GM12874 (cell line): ENCODE data around the gene ASIC3.

Source experiments
- TF ChIP-seq, protein P1 (sequence below): IDR thresholded peaks from 2 replicates; pipeline ENCODE4 v1.5.1; 2011; ENCODE audit warnings: low read depth, mild to moderate bottlenecking, control low read depth, low read length, moderate library complexity; ENCODE audit not compliant: insufficient read depth

Gene ASIC3

DNA sequence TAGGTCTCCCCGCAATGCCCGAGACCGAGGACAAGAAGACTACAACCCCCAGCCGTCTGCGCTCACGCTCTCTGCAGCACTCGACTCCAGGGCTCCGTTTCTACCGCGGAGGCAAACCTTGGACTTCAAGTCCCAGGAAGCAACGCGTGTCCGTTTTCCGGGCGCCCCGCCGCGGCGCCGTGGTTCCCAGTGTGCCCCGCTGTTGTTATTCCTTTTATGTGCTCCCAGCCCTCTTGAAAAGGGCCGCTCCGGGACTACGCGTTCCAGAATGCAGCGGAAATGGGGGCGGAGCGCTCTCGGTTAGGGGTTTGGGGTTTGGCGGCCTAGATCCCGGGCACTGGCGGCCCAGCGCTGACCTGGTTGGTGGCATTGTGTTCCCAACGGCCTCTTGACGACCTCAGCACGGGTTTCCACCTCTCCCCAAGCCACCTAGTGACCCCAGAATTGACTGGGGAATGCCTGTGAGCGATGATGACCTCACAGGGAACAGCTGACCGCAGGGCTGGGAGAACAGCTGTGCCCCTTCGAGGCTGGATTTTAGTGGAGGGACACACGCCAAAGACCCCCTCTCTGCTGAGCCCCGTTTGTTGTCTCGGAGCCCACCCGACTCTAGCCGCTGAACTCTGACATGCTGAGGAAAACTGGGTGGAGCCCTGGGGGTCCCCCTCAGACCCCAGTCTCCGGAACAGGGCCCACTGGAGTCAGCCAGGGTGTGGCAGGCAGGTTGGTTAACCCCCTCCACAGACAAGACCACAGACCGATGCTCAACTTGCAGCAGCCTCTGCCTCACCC, 9.9 kb downstream of the ASIC3 start:
- TF ChIP-seq, protein P1, sequence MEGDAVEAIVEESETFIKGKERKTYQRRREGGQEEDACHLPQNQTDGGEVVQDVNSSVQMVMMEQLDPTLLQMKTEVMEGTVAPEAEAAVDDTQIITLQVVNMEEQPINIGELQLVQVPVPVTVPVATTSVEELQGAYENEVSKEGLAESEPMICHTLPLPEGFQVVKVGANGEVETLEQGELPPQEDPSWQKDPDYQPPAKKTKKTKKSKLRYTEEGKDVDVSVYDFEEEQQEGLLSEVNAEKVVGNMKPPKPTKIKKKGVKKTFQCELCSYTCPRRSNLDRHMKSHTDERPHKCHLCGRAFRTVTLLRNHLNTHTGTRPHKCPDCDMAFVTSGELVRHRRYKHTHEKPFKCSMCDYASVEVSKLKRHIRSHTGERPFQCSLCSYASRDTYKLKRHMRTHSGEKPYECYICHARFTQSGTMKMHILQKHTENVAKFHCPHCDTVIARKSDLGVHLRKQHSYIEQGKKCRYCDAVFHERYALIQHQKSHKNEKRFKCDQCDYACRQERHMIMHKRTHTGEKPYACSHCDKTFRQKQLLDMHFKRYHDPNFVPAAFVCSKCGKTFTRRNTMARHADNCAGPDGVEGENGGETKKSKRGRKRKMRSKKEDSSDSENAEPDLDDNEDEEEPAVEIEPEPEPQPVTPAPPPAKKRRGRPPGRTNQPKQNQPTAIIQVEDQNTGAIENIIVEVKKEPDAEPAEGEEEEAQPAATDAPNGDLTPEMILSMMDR: no peak

DNA sequence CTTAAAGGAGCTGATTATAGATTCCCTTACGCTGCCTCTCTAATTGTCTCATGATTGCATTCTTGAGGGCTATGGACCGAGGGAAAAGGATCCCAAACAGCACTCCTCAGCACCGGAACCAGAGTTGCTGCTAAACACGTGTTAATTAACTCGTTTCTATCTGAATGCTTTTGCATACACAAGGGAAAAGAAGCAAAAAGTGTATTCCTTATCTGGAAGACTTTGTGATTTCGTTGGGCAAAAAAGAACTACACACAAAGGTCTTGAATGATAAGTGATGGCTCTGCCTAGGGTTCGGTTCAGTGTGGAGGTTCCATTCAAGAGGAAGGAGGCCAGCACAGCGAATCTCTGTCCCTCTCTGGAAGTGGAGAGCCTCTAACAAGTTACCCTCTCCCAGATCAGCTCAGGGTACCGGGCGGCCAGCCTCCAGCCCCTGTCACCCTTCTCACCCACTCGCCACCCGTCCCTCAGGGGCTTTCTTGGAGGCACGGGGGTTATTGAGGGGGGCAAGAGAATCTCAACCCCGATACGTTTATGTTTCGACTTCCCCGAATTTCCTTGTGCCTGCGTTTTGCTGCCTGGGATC, 10.5 kb downstream of the ASIC3 start:
- TF ChIP-seq, protein P1: no peak

DNA sequence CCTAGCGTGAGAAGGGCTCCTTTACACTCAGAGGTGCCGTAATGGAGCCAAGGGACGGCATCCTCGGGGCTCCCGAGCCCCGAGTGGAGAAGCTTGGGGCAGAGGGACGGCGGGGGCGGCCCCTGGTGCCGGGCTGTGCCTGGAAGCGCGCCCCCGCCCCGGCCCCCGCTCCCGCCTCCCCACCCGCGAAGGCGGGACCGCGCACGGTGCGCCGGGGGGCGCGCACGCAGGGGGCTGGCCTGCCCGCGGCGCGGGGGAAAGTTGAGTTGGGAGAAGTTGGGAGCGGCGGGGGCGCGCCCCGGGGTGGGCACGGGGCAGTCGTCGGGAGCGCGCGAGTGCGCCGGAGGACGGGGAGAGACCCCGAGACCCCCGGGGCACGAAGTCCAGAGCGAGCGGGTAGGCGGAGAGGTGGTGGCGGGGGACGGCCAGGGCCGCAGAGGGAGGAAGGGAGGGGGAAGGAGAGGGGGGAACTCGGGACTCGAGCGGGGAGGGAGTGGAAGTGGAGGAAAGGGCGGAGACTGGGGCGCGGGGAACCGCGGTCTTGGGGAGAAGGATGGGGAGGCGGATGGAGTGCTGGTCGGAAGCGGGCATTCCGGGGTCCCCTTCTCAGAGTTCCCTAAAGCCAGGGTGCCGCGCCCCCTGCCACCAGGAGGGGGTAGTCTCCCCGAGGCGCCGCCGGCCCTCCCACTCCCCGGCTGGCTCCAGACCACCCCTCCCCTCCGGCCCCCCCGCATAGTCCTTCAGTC, 11.2 kb downstream of the ASIC3 start, which contains the start of gene SLC4A2:
Gene SLC4A2 (plus strand): TSS at position 223 of the 746 bp plus-strand sequence. CDS start 2,399 bp downstream, outside the sequence.
- TF ChIP-seq, protein P1: peak; percentile 78

DNA sequence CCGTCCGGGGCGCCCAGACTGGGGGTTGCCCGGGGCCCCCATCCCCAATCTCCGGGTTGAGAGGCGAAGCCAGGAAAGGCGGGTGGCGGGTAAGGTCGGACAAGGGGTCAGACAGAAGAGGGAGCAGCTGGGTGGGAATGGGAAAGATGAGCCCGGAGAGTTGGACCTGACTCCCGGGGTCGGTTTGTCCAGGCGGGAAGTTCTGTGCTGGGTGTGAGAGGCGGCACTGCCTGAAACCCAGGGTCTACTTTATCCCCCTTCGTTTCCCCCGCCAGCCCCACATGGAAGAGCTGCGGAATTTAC, 11.7 kb downstream of the ASIC3 start:
- TF ChIP-seq, protein P1: no peak

DNA sequence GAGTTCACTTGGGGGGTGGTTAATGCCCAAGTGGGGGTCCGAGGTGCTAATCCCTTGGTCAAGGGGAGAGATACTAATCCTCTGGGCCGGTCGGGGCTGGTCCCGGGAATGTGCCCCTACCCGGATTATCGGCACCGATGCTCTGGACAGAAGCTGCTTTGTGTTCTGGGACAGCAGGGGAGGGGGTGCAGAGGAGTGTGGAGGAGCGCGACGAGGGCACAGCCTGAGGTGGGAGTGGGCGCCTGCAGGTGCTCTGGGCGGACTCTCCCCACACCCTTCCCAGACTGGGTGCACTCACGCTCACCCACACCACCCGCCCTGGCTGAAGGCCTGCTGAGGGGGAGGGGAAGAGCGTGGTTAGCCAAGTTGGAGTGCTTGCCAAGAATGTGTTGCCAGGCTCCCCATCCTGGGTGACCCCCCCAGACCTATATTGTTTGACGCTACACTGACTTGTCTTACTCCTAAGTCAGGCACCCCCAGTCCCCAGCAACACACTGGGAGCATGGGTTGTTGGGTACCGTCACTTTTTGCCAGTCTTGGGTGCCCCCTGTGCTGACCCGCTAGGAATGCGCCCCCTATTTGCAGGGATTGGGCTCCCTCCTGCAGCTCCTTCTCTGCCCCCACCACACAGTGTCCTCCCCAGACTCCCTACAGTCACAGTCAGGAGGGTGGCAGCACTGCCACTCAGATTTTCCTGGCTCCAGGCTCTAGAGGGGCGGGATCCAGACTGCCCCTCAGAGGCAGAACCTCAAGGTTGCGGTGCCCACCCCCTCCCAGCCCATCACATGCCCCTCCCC, 12.3 kb downstream of the ASIC3 start:
- TF ChIP-seq, protein P1: 0 out of 2 replicates have a peak, but pooled peaks have one; percentile 12

DNA sequence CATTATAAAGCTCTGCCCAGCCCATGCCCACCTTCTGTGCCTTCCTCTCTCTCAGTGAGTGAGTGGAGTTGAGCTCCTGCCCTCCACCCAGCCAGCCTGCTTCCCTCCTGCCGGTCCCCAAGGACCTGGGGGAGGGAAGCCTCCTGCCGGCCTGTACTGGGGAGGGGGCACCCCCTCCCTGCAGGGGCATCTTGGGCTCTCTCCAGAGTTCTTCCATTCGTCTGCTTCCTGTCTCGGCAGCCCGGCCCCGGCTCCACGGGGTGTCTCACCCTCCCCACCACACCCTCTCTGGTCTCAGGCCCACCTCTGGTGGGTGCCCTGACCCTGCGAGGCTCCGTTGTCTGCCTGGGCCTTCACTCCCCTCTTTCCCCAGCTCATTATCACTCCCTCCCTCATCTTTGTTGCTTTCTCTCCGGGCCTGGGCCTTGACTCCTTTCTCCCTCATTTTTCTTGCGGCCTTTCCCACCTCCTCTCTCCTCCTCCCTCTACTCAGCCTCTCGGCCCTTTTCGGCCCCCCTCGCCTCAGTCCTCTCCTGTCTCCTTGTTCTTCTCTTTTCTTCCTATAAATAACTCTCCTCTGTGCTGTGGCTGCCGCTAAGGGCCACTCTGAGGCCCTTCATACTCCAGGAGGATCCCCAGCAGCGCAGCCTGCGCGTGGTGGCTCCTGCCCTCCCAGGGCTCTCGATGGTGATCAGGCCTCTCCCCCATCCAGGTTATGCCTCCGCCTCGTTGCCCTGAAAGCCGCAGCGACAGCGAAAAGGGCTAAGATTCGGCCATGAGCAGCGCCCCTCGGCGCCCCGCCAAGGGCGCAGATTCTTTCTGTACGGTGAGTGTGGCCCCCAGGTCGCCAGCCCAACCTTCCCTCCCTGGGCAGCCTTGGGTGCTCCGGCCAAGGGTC, 13.1 kb downstream of the ASIC3 start:
- TF ChIP-seq, protein P1: no peak
